Forelimb muscle (tissue), 1 donor: Measurements from ENCODE around the gene PIBF1. TPM values are rescaled to one million over a fixed set of nuclear protein-coding genes. Genes with fewer than 3 reads are reported as not detected.
"Not testable (repeated sequence)": the region's sequence is repeated elsewhere in the genome, so short reads cannot be mapped to it uniquely, and the experiment has no call there.

Experiments used
- DNase-seq: peaks from one replicate; pipeline ENCODE4 v3.0.0-alpha.2; 2013; ENCODE audit warnings: low read depth
- polyA plus RNA-seq: library from polyadenylated mRNA; unstranded; fragments of 120-200 nt; gene quantifications from one replicate; pipeline ENCODE4 v1.2.1, GENCODE V29; 2013; ENCODE audit not compliant: insufficient read length

PIBF1 gene
- polyA plus RNA-seq, 1 donor, result 24.2 TPM

DNA sequence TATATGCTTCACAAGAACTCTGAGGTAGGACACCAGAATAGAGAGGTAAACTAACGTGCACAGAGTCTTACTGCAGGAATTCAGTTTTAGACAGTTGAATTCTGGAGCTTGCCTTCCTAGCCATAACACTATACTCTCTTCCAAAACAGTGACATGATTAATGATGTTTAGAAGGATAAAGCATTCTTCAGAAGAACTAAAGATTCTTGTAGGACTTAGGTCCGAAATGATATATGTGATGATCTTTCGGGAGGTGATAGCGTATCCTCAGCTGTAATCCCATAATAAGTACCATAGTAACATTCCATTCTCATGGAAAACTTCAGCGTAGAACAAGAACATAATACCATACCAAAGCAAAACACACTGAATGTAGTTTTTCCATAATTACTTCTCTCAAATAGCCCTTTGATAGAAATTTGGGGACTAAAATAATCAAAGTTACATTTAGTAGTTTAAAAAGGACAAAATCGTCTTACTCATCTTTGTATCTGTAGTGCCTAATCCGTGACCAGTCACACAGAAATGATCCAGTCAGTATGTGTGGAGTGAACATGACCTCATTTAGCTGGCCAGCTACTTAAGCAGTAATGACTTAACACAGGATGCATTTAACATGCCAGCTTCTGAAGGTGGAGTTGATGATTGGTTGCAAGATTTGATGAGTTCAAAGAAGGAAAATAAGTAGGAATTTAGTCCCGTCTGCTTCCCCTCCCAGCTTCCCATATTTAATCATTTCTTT lies 38.4 kb downstream of the PIBF1 start:
- DNase-seq, result no peak

DNA sequence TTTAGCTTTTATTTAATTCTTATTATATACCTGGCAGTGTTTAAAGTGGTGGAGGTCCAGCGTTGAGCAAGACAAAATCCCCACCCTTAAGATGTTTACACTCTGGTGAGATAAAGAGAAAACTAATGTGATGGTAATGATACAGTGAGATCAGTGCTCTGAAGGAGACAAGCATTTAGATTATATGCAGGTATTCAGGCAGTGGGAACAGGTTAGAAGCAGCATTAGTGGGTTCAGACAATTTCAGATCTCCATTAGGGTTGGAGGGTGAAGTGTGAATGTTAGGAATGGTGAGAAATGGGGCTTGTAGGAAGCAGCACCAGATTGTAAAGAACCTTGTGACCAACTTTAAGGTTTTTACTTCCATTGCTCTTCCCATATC lies 39.0 kb downstream of the PIBF1 start:
- DNase-seq, result no peak

DNA sequence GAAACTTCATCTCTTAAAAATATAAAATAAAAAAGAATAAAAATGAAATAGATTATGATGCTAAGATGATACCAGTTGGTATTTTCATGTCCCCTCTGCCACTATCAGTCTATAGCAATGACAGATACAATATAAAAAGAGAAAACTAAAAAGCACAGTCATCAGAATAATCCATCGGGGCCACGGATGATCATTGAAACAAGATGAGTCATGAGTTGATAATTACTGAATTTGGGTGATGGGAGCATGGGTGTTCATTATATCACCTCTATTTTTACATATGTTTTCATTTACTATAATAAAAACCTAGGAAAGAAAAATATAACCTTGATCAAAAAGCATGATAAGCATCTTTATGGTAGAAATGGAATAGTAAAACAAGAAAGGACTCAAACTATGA lies 41.1 kb downstream of the PIBF1 start:
- DNase-seq, result no peak

DNA sequence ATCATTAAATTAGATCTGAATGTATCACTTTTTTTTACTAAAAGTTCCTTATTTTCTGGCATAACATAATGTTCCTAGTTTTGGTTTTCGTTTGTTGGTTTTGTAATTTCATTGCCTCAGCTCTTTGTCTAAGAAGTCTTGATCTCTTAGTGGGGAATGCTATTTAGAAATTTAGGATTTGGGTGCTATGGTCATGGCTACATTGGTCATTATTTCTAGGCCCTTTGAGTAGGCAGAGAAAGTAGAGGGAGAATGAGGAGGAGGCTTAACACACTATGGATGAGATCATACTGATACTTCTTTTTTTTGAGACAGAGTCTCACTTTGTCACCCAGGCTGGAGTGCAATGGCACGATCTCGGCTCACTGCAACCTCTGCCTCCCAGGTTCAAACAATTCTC lies 41.8 kb downstream of the PIBF1 start:
- no peak for DNase-seq

- no peak for DNase-seq
Observed at GRCh38 chr13:72834601-72835000, 52.7 kb downstream of the PIBF1 start.

DNA sequence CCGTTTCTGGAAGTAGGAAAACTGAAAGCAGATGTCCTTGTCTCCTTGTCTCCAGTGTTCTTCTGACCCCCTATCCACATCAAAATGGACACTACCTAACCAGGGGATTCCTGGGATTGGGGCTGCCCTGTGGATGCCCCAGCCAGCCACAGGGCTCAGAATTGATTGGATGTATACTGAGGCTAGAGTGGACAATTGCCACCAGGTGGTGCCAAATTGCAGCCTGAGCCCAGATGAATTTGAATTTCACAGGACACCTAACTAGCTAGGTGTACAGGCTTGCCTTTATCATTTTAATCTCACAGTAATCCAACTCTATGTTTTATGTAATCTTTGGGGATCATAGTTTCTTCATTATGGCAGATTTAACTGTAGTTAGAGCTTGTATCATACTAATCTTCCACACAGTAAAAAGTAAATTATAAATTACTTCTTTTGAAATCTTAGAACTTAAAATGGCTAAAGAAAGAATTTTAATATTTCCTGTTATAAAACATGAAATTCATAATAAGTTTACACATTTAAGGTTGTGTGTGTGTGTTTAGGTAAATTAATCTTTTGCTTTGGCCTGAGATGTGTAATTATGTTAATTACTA lies 58.0 kb downstream of the PIBF1 start:
- peak; percentile 4 for DNase-seq

DNA sequence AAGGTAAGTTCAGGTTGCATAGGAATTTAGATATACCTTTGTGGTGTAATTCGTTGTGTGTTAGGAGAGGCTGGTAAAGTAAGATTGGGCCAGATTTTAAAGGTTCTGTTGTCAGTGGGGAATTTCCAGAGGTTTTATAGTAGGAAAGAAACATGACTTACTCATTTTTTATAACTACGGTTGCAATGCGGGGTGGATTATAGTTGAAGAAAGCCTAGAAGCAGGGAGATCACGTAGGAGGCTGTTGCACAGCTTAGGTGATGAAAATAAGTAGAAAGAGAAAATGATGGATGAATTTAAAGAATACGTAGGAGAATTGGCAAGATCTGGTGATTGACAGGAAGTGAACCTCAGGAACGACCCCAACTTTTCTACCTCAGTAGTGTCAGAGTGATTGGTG lies 61.1 kb downstream of the PIBF1 start:
- no peak for DNase-seq

GRCh38 chr13:72845148-72845547 lies 63.2 kb downstream of the PIBF1 start:
- DNase-seq, result not testable (repeated sequence)

DNA sequence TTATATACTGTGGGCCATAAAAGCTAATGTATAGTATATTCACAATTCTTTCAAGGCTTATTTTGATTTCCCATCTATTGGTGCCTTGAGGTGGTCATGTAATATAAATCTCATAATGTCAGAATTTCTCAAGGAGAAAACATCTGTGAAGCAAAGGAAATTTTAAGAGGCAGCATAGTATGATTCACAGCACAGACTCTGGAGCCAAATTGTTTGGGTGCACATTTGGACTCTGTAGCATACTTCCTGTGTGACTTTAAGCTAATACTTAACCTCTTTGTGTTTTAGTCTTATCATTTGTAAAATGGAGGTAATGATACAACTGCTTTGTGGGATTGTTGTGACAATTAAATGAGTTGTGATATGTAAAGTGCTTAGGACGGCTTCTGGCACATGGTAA lies 67.6 kb downstream of the PIBF1 start:
- DNase-seq, result no peak

- no peak for DNase-seq
Observed at GRCh38 chr13:72850959-72851677, 69.2 kb downstream of the PIBF1 start.

GRCh38 chr13:72851678-72852014 lies 69.7 kb downstream of the PIBF1 start:
- no peak for DNase-seq

GRCh38 chr13:72852207-72852606 lies 70.3 kb downstream of the PIBF1 start:
- no peak for DNase-seq

GRCh38 chr13:72853000-72853399 lies 71.1 kb downstream of the PIBF1 start:
- no peak for DNase-seq

- peak; percentile 57 for DNase-seq
Observed at GRCh38 chr13:72864142-72865011, 82.4 kb downstream of the PIBF1 start.

DNA sequence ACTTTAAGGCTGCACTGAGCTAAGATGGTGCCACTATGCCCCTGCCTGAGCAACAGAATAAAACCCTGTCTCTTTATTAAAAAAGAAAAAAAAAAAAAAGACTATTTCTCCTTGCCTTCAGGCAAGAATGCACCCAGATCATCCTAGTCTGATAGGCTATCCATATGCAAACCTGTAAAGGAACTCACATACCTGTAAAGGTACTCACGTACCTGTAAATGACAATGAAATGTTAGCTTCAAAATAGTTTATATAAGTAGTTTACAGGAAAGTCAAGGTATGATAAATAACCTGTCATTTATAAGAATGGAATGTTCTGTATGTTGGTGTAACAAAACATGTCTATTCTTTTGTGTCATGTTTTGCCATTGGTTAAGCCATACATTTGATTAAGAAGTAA lies 86.3 kb downstream of the PIBF1 start:
- DNase-seq, result no peak

DNA sequence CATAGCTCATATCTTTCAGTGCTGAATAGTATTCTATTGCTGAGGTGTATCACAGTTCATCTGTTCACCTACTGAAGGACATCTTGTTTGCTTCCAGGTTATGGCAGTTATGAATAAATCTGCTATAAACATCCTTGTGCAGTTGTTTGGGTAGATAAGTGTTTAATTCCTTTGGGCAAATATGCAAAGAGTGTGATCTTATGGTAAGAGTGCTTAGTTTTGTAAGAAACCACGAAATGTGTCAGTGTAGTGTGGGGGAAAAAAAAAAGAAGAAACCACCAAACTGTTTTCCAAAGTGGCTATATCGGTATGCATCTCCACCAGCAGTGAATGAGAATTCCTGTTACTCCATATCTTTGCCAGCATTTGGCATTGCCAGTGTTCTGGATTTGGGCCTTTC lies 93.3 kb downstream of the PIBF1 start:
- DNase-seq, result no peak

DNA sequence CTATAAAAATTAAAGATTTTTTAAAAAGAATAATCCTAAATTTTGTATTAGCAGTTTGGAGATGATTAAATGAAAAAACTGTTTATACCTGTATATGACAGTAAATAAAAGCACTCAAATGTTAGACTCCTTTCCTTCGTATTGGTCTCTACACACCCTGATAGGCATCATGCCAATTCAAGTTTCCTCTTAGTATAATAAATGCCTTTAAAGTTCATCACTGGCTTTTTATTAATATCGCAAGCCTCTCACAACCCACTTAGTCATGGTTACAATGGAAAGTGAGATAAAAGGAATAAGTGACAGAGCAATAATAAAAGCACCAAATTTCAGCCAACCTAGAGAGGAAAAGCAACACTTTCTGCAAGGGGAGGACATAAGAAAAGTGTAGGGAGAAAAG lies 102.2 kb downstream of the PIBF1 start:
- DNase-seq, result no peak

DNA sequence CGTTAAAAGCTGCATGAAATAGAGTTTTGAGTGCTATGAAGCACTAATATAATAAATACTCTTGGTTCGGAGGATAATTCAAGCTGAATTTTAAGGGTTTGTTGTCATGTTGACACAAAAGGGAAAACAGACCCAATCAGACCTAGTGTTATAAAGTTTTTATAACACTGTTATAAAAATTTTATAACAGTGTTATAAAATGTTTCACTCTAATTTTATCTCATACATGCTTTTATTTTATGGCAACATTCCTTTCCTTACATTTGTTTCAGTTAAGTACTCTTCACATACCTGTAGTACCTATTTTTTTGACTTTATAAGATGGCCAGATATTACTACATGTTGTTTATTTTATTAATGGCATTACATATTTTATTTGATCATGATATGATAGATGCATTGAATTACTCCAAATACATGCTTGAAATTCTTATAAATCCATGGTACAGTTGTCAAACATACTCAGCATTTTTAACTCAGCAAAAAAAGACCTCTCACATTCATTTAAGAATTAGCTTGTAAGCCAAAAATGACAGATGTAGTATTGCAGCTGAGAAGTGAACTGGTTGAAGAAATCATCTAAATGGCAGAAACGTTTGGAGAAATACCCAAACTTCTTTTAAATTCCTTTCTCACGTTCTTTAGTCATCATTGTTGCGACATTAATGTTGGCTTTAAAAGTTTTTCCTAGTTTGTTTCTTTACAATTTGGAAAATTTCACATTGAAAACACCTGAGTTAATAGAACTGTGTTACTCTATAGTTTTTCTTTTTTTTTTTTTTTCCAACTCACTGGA lies 104.5 kb downstream of the PIBF1 start:
- DNase-seq, result no peak

- DNase-seq, result no peak
Observed at GRCh38 chr13:72889495-72889894, 107.6 kb downstream of the PIBF1 start.

- no peak for DNase-seq
Observed at GRCh38 chr13:72890546-72890945, 108.6 kb downstream of the PIBF1 start.

DNA sequence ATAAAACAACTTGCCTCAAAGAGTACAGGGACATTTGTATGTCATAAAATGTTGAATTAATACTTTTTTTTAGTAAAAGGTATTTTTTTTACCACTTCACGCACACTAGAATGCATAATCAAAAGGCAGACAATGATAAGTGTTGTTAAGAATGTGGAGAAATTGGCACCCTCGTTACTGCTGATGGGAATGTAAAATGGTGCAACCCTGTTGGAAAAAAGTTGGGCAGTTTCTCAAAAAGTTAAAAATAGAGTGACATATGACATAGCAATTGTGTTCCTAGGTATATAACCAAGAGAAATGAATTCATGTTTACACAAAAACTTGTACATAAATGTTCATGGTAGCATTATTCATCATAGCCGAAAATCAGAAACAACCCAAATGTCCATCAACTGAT lies 109.5 kb downstream of the PIBF1 start:
- no peak for DNase-seq
